Fibroblast of lung (primary cell): ENCODE results near the gene CPA5. TPM values are rescaled to one million over a fixed set of nuclear protein-coding genes. Genes with fewer than 3 reads are reported as not detected.
A peak's percentile ranks its signal among the peaks of the same experiment; 100 is the strongest.

Source experiments
- DNase-seq, 2 donors: peaks; one replicate each; pipeline versions ENCODE4 v3.0.0 to v3.0.0-alpha.2; 2010; ENCODE audit warnings: low read depth in 2 of 2
- H2AFZ ChIP-seq: 2 replicates; pipeline ENCODE4 v1.5.1; 2012; ENCODE audit warnings: low read length, control low read depth, inconsistent platforms
- H3K27ac ChIP-seq: 2 replicates; pipeline ENCODE4 v1.5.1; 2011; ENCODE audit warnings: low read length, control low read depth; ENCODE audit not compliant: insufficient read depth
- H3K27me3 ChIP-seq: 2 replicates; pipeline ENCODE4 v1.5.1; 2011; ENCODE audit warnings: mild to moderate bottlenecking, low read length; ENCODE audit not compliant: control insufficient read depth, insufficient read depth
- H3K36me3 ChIP-seq: 2 replicates; pipeline ENCODE4 v1.5.1; 2011; ENCODE audit warnings: low read length; ENCODE audit not compliant: control insufficient read depth, insufficient read depth
- H3K4me1 ChIP-seq: 2 replicates; pipeline ENCODE4 v1.5.1; 2011; ENCODE audit warnings: low read length; ENCODE audit not compliant: control insufficient read depth, insufficient read depth; ENCODE audit errors: extremely low read depth
- H3K4me2 ChIP-seq: 2 replicates; pipeline ENCODE4 v1.5.1; 2011; ENCODE audit warnings: low read length, control low read depth; ENCODE audit not compliant: insufficient read depth; ENCODE audit errors: extremely low read depth
- H3K4me3 ChIP-seq, 4 experiments: fragments of 200-600 bp in 1 of 4; sonication (generic) in 1 of 4; replicated peaks in 1 of 4; 2 replicates each; pipeline ENCODE4 v1.5.1; 2011 to 2016; ENCODE audit warnings: low read length in 4 of 4, low read depth in 3 of 4, mild to moderate bottlenecking in 3 of 4, control low read depth in 2 of 4, inconsistent platforms in 1 of 4, mixed read lengths in 1 of 4; ENCODE audit not compliant: insufficient read depth in 1 of 4; ENCODE audit errors: control extremely low read depth in 1 of 4
- H3K79me2 ChIP-seq: 2 replicates; pipeline ENCODE4 v1.5.1; 2012; ENCODE audit warnings: mild to moderate bottlenecking, low read length, inconsistent platforms; ENCODE audit not compliant: control insufficient read depth, insufficient read depth
- H3K9ac ChIP-seq: 2 replicates; pipeline ENCODE4 v1.5.1; 2011; ENCODE audit warnings: mild to moderate bottlenecking, low read length, control low read depth; ENCODE audit not compliant: insufficient read depth
- H3K9me3 ChIP-seq: 2 replicates; pipeline ENCODE4 v1.5.1; 2012; ENCODE audit warnings: low read depth, low read length; ENCODE audit not compliant: control insufficient read depth, insufficient read depth
- H4K20me1 ChIP-seq: 2 replicates; pipeline ENCODE4 v1.5.1; 2011; ENCODE audit warnings: low read length; ENCODE audit not compliant: control insufficient read depth, insufficient read depth; ENCODE audit errors: extremely low read depth
- EZH2 ChIP-seq: IDR thresholded peaks from 2 replicates; pipeline ENCODE4 v1.5.1; 2012; ENCODE audit warnings: low read length, control low read depth, mild to moderate bottlenecking; ENCODE audit errors: missing control alignments
- polyA plus RNA-seq, 2 donors: library from polyadenylated mRNA; depleted of rRNA in 1 of 2; stranded (reverse) in 1 of 2; unstranded in 1 of 2; fragments of >200 nt; gene quantifications; 2 replicates each; pipeline ENCODE4 v1.2.1, GENCODE V29; 2011 to 2012; ENCODE audit warnings: missing spikeins in 1 of 2
- total RNA-seq: library from RNA; depleted of rRNA; stranded (reverse); fragments of >200 nt; gene quantifications from 2 replicates; pipeline ENCODE4 v1.2.1, GENCODE V29; 2014
- TF ChIP-seq, protein P1 (sequence below), 2 donors: IDR thresholded peaks in 1 of 2; conservative IDR thresholded peaks in 1 of 2; 1 replicate in 1 of 2; 2 replicates in 1 of 2; pipeline ENCODE4 v1.5.1; 2011 to 2012; ENCODE audit warnings: low read length in 2 of 2, control low read depth in 1 of 2, inconsistent platforms in 1 of 2, low read depth in 1 of 2, mild to moderate bottlenecking in 1 of 2

CPA5 gene
- total and polyA plus RNA-seq, 2 donors (not counting 1 experiment from before 2014, with no cell fraction given): not detected

DNA sequence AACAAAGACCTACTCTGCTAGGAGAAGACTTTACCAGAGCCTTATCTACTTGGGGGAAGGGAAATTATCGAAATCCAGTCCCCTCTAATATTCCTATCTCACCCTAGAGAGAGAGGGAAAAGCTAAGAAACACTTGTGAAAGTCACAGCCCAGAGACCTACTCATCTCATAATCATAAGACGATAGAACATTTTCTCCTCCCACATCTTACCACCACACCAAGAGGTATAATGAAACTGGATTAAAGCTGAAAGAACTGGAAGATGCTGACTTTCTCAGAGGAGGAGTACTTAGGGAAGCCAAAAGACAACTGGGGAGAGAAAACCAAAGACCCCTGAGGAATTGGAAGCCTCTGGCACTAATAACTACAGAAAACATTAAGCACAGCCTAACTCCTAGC lies 10.8 kb upstream of the CPA5 start:
- Histone ChIP-seq H3K27ac (no peak overlapping the region), H3K79me2 (no peaks in the 10 kb centered on the region), H3K9ac (no peak overlapping the region), H3K36me3 (no peaks in the 10 kb centered on the region), H2AFZ (no peak overlapping the region), H3K4me3 (no peak overlapping the region), H3K4me2 (no peak overlapping the region), H3K9me3 (no peaks in the 10 kb centered on the region), H3K4me1 (no peaks in the 10 kb centered on the region), H3K27me3 (no peaks in the 10 kb centered on the region), H4K20me1 (no peaks in the 10 kb centered on the region)
- no peak for DNase-seq
- TF ChIP-seq, protein P1, sequence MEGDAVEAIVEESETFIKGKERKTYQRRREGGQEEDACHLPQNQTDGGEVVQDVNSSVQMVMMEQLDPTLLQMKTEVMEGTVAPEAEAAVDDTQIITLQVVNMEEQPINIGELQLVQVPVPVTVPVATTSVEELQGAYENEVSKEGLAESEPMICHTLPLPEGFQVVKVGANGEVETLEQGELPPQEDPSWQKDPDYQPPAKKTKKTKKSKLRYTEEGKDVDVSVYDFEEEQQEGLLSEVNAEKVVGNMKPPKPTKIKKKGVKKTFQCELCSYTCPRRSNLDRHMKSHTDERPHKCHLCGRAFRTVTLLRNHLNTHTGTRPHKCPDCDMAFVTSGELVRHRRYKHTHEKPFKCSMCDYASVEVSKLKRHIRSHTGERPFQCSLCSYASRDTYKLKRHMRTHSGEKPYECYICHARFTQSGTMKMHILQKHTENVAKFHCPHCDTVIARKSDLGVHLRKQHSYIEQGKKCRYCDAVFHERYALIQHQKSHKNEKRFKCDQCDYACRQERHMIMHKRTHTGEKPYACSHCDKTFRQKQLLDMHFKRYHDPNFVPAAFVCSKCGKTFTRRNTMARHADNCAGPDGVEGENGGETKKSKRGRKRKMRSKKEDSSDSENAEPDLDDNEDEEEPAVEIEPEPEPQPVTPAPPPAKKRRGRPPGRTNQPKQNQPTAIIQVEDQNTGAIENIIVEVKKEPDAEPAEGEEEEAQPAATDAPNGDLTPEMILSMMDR (conservative IDR thresholded peaks at IDR 0.05 in 1 of 2, IDR thresholded peaks at IDR 0.05 in 1 of 2; ENCODE audit: low read depth in 1 of 2, low read length in 2 of 2): no peak
- no peak for TF ChIP-seq EZH2

DNA sequence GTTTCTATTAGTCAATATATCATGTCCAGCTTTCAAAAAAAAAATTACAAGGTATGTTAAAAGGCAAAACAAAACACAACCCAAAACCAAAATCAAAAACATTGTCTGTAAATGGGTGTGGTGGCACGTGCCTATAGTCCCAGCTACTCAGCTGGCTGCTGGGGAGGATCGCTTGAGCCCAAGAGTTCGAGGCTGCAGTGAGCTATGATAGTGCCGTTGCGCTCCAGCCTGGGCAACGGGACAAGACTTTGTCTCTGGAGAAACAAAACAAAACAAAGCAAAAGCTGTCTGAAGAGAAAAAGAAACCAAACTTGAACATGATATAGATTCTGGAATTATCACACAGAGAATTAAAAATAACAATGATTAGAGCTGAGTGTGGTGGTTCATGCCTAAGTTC lies 10.3 kb upstream of the CPA5 start:
- Histone ChIP-seq H3K4me3 (no peak overlapping the region), H4K20me1 (no peaks in the 10 kb centered on the region), H3K79me2 (no peaks in the 10 kb centered on the region), H3K4me1 (no peaks in the 10 kb centered on the region), H3K9ac (no peak overlapping the region), H3K9me3 (no peaks in the 10 kb centered on the region), H3K27me3 (no peaks in the 10 kb centered on the region), H3K36me3 (no peaks in the 10 kb centered on the region), H3K27ac (no peak overlapping the region), H3K4me2 (peak overlapping the region; percentile 23), H2AFZ (peak overlapping the region; percentile 39)
- DNase-seq: peak in 1 of 2 donors; percentile 32
- TF ChIP-seq, protein P1 (conservative IDR thresholded peaks at IDR 0.05 in 1 of 2, IDR thresholded peaks at IDR 0.05 in 1 of 2; ENCODE audit: low read depth in 1 of 2, low read length in 2 of 2): no peak
- no peak for TF ChIP-seq EZH2

DNA sequence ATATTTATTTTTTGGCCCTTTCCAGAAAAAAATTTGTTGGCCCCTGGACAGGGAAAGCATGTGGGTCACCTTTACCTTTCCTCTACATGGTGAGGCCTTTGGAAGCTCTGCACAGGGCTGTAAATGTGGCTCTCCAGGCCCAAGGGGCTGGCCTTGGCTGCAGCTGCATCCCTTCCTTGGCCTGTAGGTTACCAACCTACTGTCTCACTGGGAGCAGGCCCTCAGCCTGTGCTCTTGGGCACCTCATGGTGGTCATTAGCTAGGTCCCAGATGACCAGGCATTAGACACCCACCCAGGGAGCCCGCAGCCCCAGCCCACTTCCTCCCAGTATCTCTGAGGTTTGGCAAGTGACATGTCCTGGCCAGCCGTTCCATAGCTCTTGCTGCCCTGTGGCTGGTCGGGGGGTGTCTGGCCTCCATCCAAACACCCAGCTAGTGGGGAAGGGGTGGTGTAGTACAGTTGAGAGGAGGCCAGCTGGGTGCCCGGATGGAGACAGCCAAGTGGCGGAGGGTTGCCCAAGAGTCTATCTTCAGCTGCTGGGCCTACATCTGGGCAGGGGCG lies 7.1 kb upstream of the CPA5 start:
- Histone ChIP-seq H3K36me3 (no peaks in the 10 kb centered on the region), H3K27me3 (no peaks in the 10 kb centered on the region), H3K79me2 (no peaks in the 10 kb centered on the region), H2AFZ (no peak overlapping the region), H3K4me3 (no peak overlapping the region), H3K9ac (no peak overlapping the region), H4K20me1 (no peaks in the 10 kb centered on the region), H3K4me1 (no peaks in the 10 kb centered on the region), H3K27ac (no peak overlapping the region), H3K9me3 (no peaks in the 10 kb centered on the region), H3K4me2 (no peak overlapping the region)
- no peak for TF ChIP-seq EZH2
- TF ChIP-seq, protein P1 (conservative IDR thresholded peaks at IDR 0.05 in 1 of 2, IDR thresholded peaks at IDR 0.05 in 1 of 2; ENCODE audit: low read depth in 1 of 2, low read length in 2 of 2): no peak
- no peak for DNase-seq
